ENCODE measurements around the gene DPH2. TPM values are rescaled to one million over a fixed set of nuclear protein-coding genes. Genes with fewer than 3 reads are reported as not detected.

DPH2 gene
- total RNA-seq, 1 experiment from 2014 or later: 47.9 TPM

- Histone ChIP-seq H3K36me3 (no peaks in the 10 kb centered on the region), H3K4me1 (peaks cover 13% of the 10 kb centered on the region), H3K27me3 (no peaks in the 10 kb centered on the region), H3K4me3 (no peak overlapping the region), H3K27ac (no peak overlapping the region), H3K9me3 (replicated peaks) (no peaks in the 10 kb centered on the region)
- no peak for DNase-seq
These were observed 33.2 kb upstream of the DPH2 start for GRCh38 chr1:43936431-43937151.

- no peak overlapping the region for H3K27ac ChIP-seq
- H3K36me3 ChIP-seq: no peaks in the 10 kb centered on the region
- H3K27me3 ChIP-seq: no peaks in the 10 kb centered on the region
- H3K4me1 ChIP-seq: peaks cover 13% of the 10 kb centered on the region
- H3K4me3 ChIP-seq: no peak overlapping the region
- H3K9me3 ChIP-seq (replicated peaks): no peaks in the 10 kb centered on the region
- no peak for DNase-seq
These were observed 32.5 kb upstream of the DPH2 start for GRCh38 chr1:43937179-43937865.

- no peak for DNase-seq
- Histone ChIP-seq H3K9me3 (replicated peaks) (no peaks in the 10 kb centered on the region), H3K4me1 (peaks cover 10% of the 10 kb centered on the region), H3K4me3 (no peak overlapping the region), H3K27me3 (no peaks in the 10 kb centered on the region), H3K27ac (no peak overlapping the region), H3K36me3 (no peaks in the 10 kb centered on the region)
These were observed 31.4 kb upstream of the DPH2 start for GRCh38 chr1:43938383-43938782.

- Histone ChIP-seq H3K27me3 (no peaks in the 10 kb centered on the region), H3K27ac (no peak overlapping the region), H3K4me1 (peaks cover 10% of the 10 kb centered on the region), H3K9me3 (replicated peaks) (no peaks in the 10 kb centered on the region), H3K36me3 (no peaks in the 10 kb centered on the region), H3K4me3 (no peak overlapping the region)
- no peak for DNase-seq
These were observed 30.8 kb upstream of the DPH2 start for GRCh38 chr1:43938892-43939587.

GRCh38 chr1:43942411-43942810, 27.4 kb upstream of the DPH2 start:
- no peaks in the 10 kb centered on the region for H3K27me3 ChIP-seq
- DNase-seq: no peak
- H3K36me3 ChIP-seq: no peaks in the 10 kb centered on the region
- H3K4me3 ChIP-seq: no peak overlapping the region
- no peak overlapping the region for H3K27ac ChIP-seq
- no peaks in the 10 kb centered on the region; the same call in 1 of the 2 replicates for H3K4me1 ChIP-seq
- no peaks in the 10 kb centered on the region for H3K9me3 ChIP-seq (replicated peaks)

GRCh38 chr1:43944860-43945259, 24.9 kb upstream of the DPH2 start:
- Histone ChIP-seq H3K9me3 (replicated peaks) (no peaks in the 10 kb centered on the region), H3K27me3 (no peaks in the 10 kb centered on the region), H3K4me3 (no peak overlapping the region), H3K27ac (no peak overlapping the region), H3K36me3 (no peaks in the 10 kb centered on the region), H3K4me1 (no peaks in the 10 kb centered on the region; the same call in 1 of the 2 replicates)
- DNase-seq: no peak

- H3K4me3 ChIP-seq: peak overlapping the region; percentile 69
These were observed 24.1 kb upstream of the DPH2 start for GRCh38 chr1:43945674-43946235.

GRCh38 chr1:43946236-43947060, 23.4 kb upstream of the DPH2 start, which contains the start of gene IPO13:
Gene IPO13, plus strand, starts transcription at chr1:43946950. Its CDS starts 651 bp downstream, at chr1:43947601.
- Histone ChIP-seq H3K4me1 (no peaks in the 10 kb centered on the region; the same call in 1 of the 2 replicates), H3K9me3 (replicated peaks) (no peaks in the 10 kb centered on the region), H3K27me3 (no peaks in the 10 kb centered on the region), H3K4me3 (peak within 1 kb of the TSS; percentile 69), H3K36me3 (no peaks in the 10 kb centered on the region), H3K27ac (peak within 1 kb of the TSS; percentile 99)
- peak; percentile 98 for DNase-seq

More at GRCh38 chr1:43945674-43946235, 24.1 kb upstream of the DPH2 start:
- no peaks in the 10 kb centered on the region for H3K27me3 ChIP-seq
- no peaks in the 10 kb centered on the region for H3K36me3 ChIP-seq
- no peak for DNase-seq
- H3K27ac ChIP-seq: no peak overlapping the region; the same call in 1 of the 2 replicates
- no peaks in the 10 kb centered on the region; the same call in 1 of the 2 replicates for H3K4me1 ChIP-seq
- H3K9me3 ChIP-seq (replicated peaks): no peaks in the 10 kb centered on the region

GRCh38 chr1:43947061-43947873, 22.5 kb upstream of the DPH2 start:
- H3K36me3 ChIP-seq: no peaks in the 10 kb centered on the region
- H3K27me3 ChIP-seq: no peaks in the 10 kb centered on the region
- peak overlapping the region; percentile 99 for H3K27ac ChIP-seq
- peak overlapping the region; percentile 69 for H3K4me3 ChIP-seq
- no peak for DNase-seq
- no peaks in the 10 kb centered on the region for H3K9me3 ChIP-seq (replicated peaks)
- no peaks in the 10 kb centered on the region; the same call in 1 of the 2 replicates for H3K4me1 ChIP-seq

- Histone ChIP-seq H3K27ac (no peak overlapping the region), H3K36me3 (no peaks in the 10 kb centered on the region), H3K9me3 (replicated peaks) (no peaks in the 10 kb centered on the region), H3K27me3 (no peaks in the 10 kb centered on the region), H3K4me1 (no peaks in the 10 kb centered on the region; the same call in 1 of the 2 replicates), H3K4me3 (peak overlapping the region; percentile 69)
- no peak for DNase-seq
These were observed 21.9 kb upstream of the DPH2 start for GRCh38 chr1:43947874-43948437.

GRCh38 chr1:43949678-43950077, 20.1 kb upstream of the DPH2 start:
- Histone ChIP-seq H3K27ac (no peak overlapping the region), H3K27me3 (no peaks in the 10 kb centered on the region), H3K9me3 (replicated peaks) (no peaks in the 10 kb centered on the region), H3K4me1 (no peaks in the 10 kb centered on the region; the same call in 1 of the 2 replicates), H3K4me3 (no peak overlapping the region), H3K36me3 (no peaks in the 10 kb centered on the region)
- no peak for DNase-seq

- no peaks in the 10 kb centered on the region; the same call in 1 of the 2 replicates for H3K4me1 ChIP-seq
- H3K4me3 ChIP-seq: no peak overlapping the region
- no peaks in the 10 kb centered on the region for H3K9me3 ChIP-seq (replicated peaks)
- no peaks in the 10 kb centered on the region for H3K27me3 ChIP-seq
- H3K27ac ChIP-seq: no peak overlapping the region
- H3K36me3 ChIP-seq: no peaks in the 10 kb centered on the region
- no peak for DNase-seq
These were observed 18.5 kb upstream of the DPH2 start for GRCh38 chr1:43951021-43951985.

Data from SJCRH30 (cell line).